Calu3 (cell line): ENCODE data around the gene SLC25A47. TPM values are rescaled to one million over a fixed set of nuclear protein-coding genes. Genes with fewer than 3 reads are reported as not detected.

ENCODE experiments used
- BruUV-seq: library from RNA; stranded (reverse); fragments of 400-500 nt; replicated peaks from 2 replicates; lab custom pipeline; 2021; lab: Mats Ljungman, UMichigan
- CTCF ChIA-PET: fragments of 300-600 bp; sonication (Branson Sonifier 250); formaldehyde crosslinking; loops from one replicate; lab custom pipeline; 2022; ENCODE audit warnings: antibody characterized with exemption; lab: Charles Lee
- DNase-seq: peaks from one replicate; pipeline ENCODE4 v3.0.0; 2022
- H3K27ac Mint-ChIP-seq: one replicate; pipeline ENCODE4 v1.8.0; 2022; ENCODE audit warnings: mixed read lengths; ENCODE audit not compliant: unreplicated experiment
- H3K27me3 Mint-ChIP-seq: one replicate; pipeline ENCODE4 v1.8.0; 2022; ENCODE audit warnings: mixed read lengths; ENCODE audit not compliant: unreplicated experiment
- H3K36me3 Mint-ChIP-seq: one replicate; pipeline ENCODE4 v1.8.0; 2022; ENCODE audit warnings: mild to moderate bottlenecking, moderate library complexity, mixed read lengths; ENCODE audit not compliant: insufficient read depth, unreplicated experiment
- H3K4me1 Mint-ChIP-seq: one replicate; pipeline ENCODE4 v1.8.0; 2022; ENCODE audit warnings: mild to moderate bottlenecking, low read depth, mixed read lengths; ENCODE audit not compliant: unreplicated experiment
- H3K4me3 Mint-ChIP-seq: one replicate; pipeline ENCODE4 v1.8.0; 2022; ENCODE audit warnings: mild to moderate bottlenecking, low read depth, moderate library complexity, mixed read lengths; ENCODE audit not compliant: unreplicated experiment
- H3K9me3 Mint-ChIP-seq: one replicate; pipeline ENCODE4 v1.8.0; 2022; ENCODE audit warnings: low read depth, mixed read lengths; ENCODE audit not compliant: unreplicated experiment
- intact Hi-C: fragments of 100-400 bp; cut with micrococcal nuclease; formaldehyde crosslinking; loops from one replicate; pipeline ENCODE4 v1.10.0; 2022; ENCODE audit not compliant: unreplicated experiment
- total RNA-seq: library from RNA; stranded (reverse); gene quantifications from 2 replicates; pipeline ENCODE4 v1.2.3, GENCODE V29; 2022
- TF ChIP-seq, protein P1 (sequence below): fragments of 200-600 bp; IDR thresholded peaks from one replicate; pipeline ENCODE4 v1.8.0; 2022; ENCODE audit warnings: antibody characterized with exemption; ENCODE audit not compliant: unreplicated experiment

SLC25A47 gene
- total RNA-seq, 1 experiment from 2014 or later, result not detected

DNA sequence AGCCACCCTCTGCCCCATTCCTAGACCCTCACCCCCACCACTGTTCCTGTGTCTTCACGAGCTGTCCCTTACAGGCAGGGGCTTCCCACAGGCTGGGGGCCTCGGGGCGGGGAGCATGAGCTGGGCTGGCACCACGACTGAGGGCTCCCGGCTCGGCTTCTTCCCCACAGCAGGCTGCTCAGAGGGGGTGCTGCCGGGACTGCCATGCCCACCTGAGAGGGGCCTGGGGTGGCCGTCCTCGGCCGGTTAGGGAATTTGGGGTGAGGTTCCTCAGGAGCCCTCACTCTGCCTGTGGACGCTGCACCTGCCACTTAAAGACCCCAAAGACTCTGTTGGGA, 6.8 kb downstream of the SLC25A47 start:
- Mint-ChIP-seq H3K9me3 (no peaks in the 10 kb centered on the region), H3K27me3 (peaks cover 14% of the 10 kb centered on the region), H3K36me3 (peaks cover 37% of the 10 kb centered on the region), H3K4me3 (no peak overlapping the region), H3K27ac (no peak overlapping the region), H3K4me1 (no peaks in the 10 kb centered on the region)
- TF ChIP-seq, protein P1, sequence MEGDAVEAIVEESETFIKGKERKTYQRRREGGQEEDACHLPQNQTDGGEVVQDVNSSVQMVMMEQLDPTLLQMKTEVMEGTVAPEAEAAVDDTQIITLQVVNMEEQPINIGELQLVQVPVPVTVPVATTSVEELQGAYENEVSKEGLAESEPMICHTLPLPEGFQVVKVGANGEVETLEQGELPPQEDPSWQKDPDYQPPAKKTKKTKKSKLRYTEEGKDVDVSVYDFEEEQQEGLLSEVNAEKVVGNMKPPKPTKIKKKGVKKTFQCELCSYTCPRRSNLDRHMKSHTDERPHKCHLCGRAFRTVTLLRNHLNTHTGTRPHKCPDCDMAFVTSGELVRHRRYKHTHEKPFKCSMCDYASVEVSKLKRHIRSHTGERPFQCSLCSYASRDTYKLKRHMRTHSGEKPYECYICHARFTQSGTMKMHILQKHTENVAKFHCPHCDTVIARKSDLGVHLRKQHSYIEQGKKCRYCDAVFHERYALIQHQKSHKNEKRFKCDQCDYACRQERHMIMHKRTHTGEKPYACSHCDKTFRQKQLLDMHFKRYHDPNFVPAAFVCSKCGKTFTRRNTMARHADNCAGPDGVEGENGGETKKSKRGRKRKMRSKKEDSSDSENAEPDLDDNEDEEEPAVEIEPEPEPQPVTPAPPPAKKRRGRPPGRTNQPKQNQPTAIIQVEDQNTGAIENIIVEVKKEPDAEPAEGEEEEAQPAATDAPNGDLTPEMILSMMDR, result no peak
- BruUV-seq, result no TSS peak
- intact Hi-C loops, result no loop called here
- CTCF ChIA-PET, result interaction anchor here (1.0 kb wide), 1 partner anchor 13 kb away, joined by 3 read pairs; no protein-coding TSS in a partner anchor
- no peak for DNase-seq

DNA sequence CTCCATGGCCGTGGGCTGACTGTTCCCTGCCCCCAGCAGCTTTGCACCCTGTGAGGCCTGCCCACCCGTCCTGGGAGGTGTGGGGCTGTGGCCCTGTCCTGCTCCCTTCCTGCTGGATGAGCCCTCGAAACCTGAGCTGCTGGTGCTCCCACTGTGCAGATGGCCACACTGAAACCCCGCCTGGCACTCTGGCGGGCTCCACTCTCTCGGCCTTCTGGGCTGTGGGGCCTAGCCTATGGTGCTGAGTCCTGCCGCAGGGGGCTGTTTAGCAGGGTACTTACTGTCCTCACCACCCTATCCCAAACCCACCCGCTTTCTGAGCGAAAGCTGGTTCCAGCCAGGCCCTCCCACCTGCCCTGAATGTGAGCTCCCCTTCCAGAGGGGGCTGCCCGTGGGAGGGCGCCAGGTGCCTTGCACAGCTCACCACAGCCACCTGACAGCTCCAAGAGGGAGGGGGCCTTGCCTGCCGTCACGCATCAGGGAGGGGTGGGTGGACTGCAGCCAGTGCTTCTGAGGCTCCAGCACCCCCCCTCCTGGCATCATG, 7.3 kb downstream of the SLC25A47 start:
- no peaks in the 10 kb centered on the region for H3K4me1 Mint-ChIP-seq
- peaks cover 42% of the 10 kb centered on the region for H3K36me3 Mint-ChIP-seq
- TF ChIP-seq, protein P1, result no peak
- intact Hi-C loops, result no loop called here
- no peaks in the 10 kb centered on the region for H3K9me3 Mint-ChIP-seq
- H3K27me3 Mint-ChIP-seq, result peaks cover 9% of the 10 kb centered on the region
- CTCF ChIA-PET, result interaction anchor here (1.0 kb wide), 1 partner anchor 13 kb away, joined by 3 read pairs; no protein-coding TSS in a partner anchor
- no TSS peak for BruUV-seq
- H3K27ac Mint-ChIP-seq, result peak overlapping the region; percentile 87
- no peak for DNase-seq
- no peak overlapping the region for H3K4me3 Mint-ChIP-seq

DNA sequence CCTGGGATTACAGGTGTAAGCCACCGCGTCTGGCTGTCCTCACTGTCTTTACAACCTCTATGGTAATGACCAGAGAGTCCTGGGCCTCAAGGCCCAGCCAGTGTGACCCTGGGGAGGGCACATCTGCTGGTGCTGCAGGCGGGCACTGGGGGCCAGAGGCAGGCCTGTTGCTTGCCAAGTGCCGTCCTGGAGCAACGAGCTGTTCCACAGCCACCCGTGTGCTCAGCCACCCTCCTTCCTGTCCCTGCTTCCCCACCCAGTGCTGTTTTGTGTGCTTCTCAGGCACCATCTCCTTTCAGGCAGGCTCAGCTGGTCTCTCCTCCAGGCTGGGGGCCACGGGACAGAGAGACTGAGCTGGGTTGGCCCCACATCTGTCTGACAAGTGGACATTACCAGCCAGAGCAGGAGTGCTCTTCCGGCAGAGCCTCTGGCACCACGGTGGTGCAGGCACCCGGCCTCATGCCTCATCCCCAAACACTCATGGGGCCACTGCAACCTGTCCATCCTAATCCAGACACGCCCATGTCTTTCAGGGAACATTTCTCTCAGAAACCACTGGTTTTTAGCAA, 9.0 kb downstream of the SLC25A47 start:
- BruUV-seq, result no TSS peak
- Mint-ChIP-seq H3K9me3 (no peaks in the 10 kb centered on the region), H3K4me3 (no peak overlapping the region), H3K36me3 (peaks cover 52% of the 10 kb centered on the region), H3K4me1 (no peaks in the 10 kb centered on the region), H3K27me3 (no peaks in the 10 kb centered on the region), H3K27ac (peak overlapping the region; percentile 23)
- intact Hi-C loops, result no loop called here
- TF ChIP-seq, protein P1, result no peak
- CTCF ChIA-PET, result no interaction called here
- DNase-seq, result no peak

GRCh38 chr14:100332797-100333196, 9.7 kb downstream of the SLC25A47 start:
- H3K4me3 Mint-ChIP-seq, result no peak overlapping the region
- H3K9me3 Mint-ChIP-seq, result no peaks in the 10 kb centered on the region
- TF ChIP-seq, protein P1, result no peak
- H3K36me3 Mint-ChIP-seq, result peaks cover 58% of the 10 kb centered on the region
- H3K27ac Mint-ChIP-seq, result no peak overlapping the region
- no TSS peak for BruUV-seq
- DNase-seq, result no peak
- H3K4me1 Mint-ChIP-seq, result no peaks in the 10 kb centered on the region
- intact Hi-C loops, result no loop called here
- CTCF ChIA-PET, result no interaction called here
- no peaks in the 10 kb centered on the region for H3K27me3 Mint-ChIP-seq
